WTC11 (cell line): ENCODE measurements around the gene SSR1. TPM values are rescaled to one million over a fixed set of nuclear protein-coding genes. Genes with fewer than 3 reads are reported as not detected.

Source experiments
- ATF3 ChIP-seq: sonication (generic); formaldehyde crosslinking; conservative IDR thresholded peaks from 2 replicates; pipeline ENCODE4 v1.8.1; 2022; ENCODE audit warnings: mild to moderate bottlenecking, missing genetic modification reagents
- ATF6 ChIP-seq: sonication (generic); formaldehyde crosslinking; IDR thresholded peaks from 2 replicates; pipeline ENCODE4 v1.8.1; 2023; ENCODE audit warnings: mild to moderate bottlenecking, missing genetic modification reagents
- E2F1 ChIP-seq: sonication (generic); formaldehyde crosslinking; IDR thresholded peaks from 2 replicates; pipeline ENCODE4 v1.8.0; 2022; ENCODE audit warnings: mild to moderate bottlenecking, missing genetic modification reagents
- ESRRA ChIP-seq: sonication (generic); formaldehyde crosslinking; IDR thresholded peaks from 2 replicates; pipeline ENCODE4 v1.8.1; 2022; ENCODE audit warnings: mild to moderate bottlenecking, missing genetic modification reagents, borderline replicate concordance
- FOXJ3 ChIP-seq: sonication (generic); formaldehyde crosslinking; IDR thresholded peaks from 2 replicates; pipeline ENCODE4 v1.9.0; 2021; ENCODE audit warnings: missing genetic modification reagents, mild to moderate bottlenecking, borderline replicate concordance
- JUN ChIP-seq: sonication (generic); formaldehyde crosslinking; IDR thresholded peaks from 2 replicates; pipeline ENCODE4 v1.8.0; 2023; ENCODE audit warnings: mild to moderate bottlenecking, missing genetic modification reagents
- NR1H2 ChIP-seq: sonication (generic); formaldehyde crosslinking; IDR thresholded peaks from 2 replicates; pipeline ENCODE4 v1.9.0; 2021; ENCODE audit warnings: mild to moderate bottlenecking, moderate library complexity, missing genetic modification reagents
- OVOL2 ChIP-seq: fragments of 250-450 bp; sonication (Bioruptor Pico); IDR thresholded peaks from 2 replicates; pipeline ENCODE4 v1.9.0; 2021; ENCODE audit warnings: mild to moderate bottlenecking, borderline replicate concordance
- PREB ChIP-seq: sonication (generic); formaldehyde crosslinking; IDR thresholded peaks from 2 replicates; pipeline ENCODE4 v1.8.1; 2022; ENCODE audit warnings: mild to moderate bottlenecking, missing genetic modification reagents, moderate library complexity, borderline replicate concordance
- TEAD4 ChIP-seq: sonication (generic); formaldehyde crosslinking; IDR thresholded peaks from 2 replicates; pipeline ENCODE4 v1.8.0; 2022; ENCODE audit warnings: mild to moderate bottlenecking, missing genetic modification reagents
- TP53 ChIP-seq: sonication (generic); formaldehyde crosslinking; IDR thresholded peaks from 2 replicates; pipeline ENCODE4 v1.8.1; 2023; ENCODE audit warnings: mild to moderate bottlenecking, missing genetic modification reagents
- USF1 ChIP-seq: sonication (generic); formaldehyde crosslinking; IDR thresholded peaks from 2 replicates; pipeline ENCODE4 v1.8.0; 2022; ENCODE audit warnings: mild to moderate bottlenecking, missing genetic modification reagents
- USF2 ChIP-seq: sonication (generic); formaldehyde crosslinking; IDR thresholded peaks from 2 replicates; pipeline ENCODE4 v1.8.1; 2023; ENCODE audit warnings: mild to moderate bottlenecking, missing genetic modification reagents, moderate library complexity
- ZBTB43 ChIP-seq: sonication (generic); formaldehyde crosslinking; IDR thresholded peaks from 2 replicates; pipeline ENCODE4 v1.8.1; 2023; ENCODE audit warnings: mild to moderate bottlenecking, missing genetic modification reagents
- ZNF121 ChIP-seq: sonication (generic); formaldehyde crosslinking; IDR thresholded peaks from 2 replicates; pipeline ENCODE4 v1.8.0; 2023; ENCODE audit warnings: missing genetic modification reagents
- ZNF138 ChIP-seq: sonication (generic); formaldehyde crosslinking; conservative IDR thresholded peaks from 2 replicates; pipeline ENCODE4 v1.8.1; 2022; ENCODE audit warnings: mild to moderate bottlenecking, moderate library complexity, missing genetic modification reagents
- ZNF232 ChIP-seq: sonication (generic); formaldehyde crosslinking; IDR thresholded peaks from 2 replicates; pipeline ENCODE4 v1.8.0; 2022; ENCODE audit warnings: mild to moderate bottlenecking, missing genetic modification reagents
- ZNF263 ChIP-seq: sonication (generic); formaldehyde crosslinking; IDR thresholded peaks from 2 replicates; pipeline ENCODE4 v1.8.1; 2022; ENCODE audit warnings: low read depth, mild to moderate bottlenecking, moderate library complexity, missing genetic modification reagents
- ZNF281 ChIP-seq: sonication (generic); formaldehyde crosslinking; IDR thresholded peaks from 2 replicates; pipeline ENCODE4 v1.8.0; 2023; ENCODE audit warnings: mild to moderate bottlenecking, missing genetic modification reagents
- ZNF396 ChIP-seq: fragments of 250-450 bp; sonication (Bioruptor Pico); IDR thresholded peaks from 2 replicates; pipeline ENCODE4 v1.8.0; 2021; ENCODE audit warnings: mild to moderate bottlenecking, moderate library complexity, borderline replicate concordance
- ZNF423 ChIP-seq: fragments of 250-450 bp; sonication (Bioruptor Pico); IDR thresholded peaks from 2 replicates; pipeline ENCODE4 v2.1.2; 2022; ENCODE audit warnings: mild to moderate bottlenecking, moderate library complexity
- ZNF425 ChIP-seq: fragments of 250-450 bp; sonication (Bioruptor Pico); conservative IDR thresholded peaks from 2 replicates; pipeline ENCODE4 v1.9.0; 2021; ENCODE audit warnings: mild to moderate bottlenecking
- ZNF512 ChIP-seq: sonication (generic); formaldehyde crosslinking; IDR thresholded peaks from 2 replicates; pipeline ENCODE4 v1.8.1; 2022; ENCODE audit warnings: missing genetic modification reagents, borderline replicate concordance
- ZNF671 ChIP-seq: fragments of 250-450 bp; sonication (Bioruptor Pico); IDR thresholded peaks from 2 replicates; pipeline ENCODE4 v1.8.0; 2021; ENCODE audit warnings: mild to moderate bottlenecking
- total RNA-seq: library from RNA; stranded (reverse); gene quantifications from 3 replicates; pipeline ENCODE4 v1.2.3, GENCODE V29; 2021

Gene SSR1
- total RNA-seq, 1 experiment from 2014 or later = 96.7 TPM

GRCh38 chr6:7312616-7313504 is at the start of gene SSR1 (continued):
- TF ChIP-seq ZBTB43 (no peak), ZNF281 (CRISPR knock-in tag) (no peak), ZNF425 (no peak), ZNF512 (no peak), ATF3 (no peak), TEAD4 (CRISPR knock-in tag) (no peak), USF2 (CRISPR knock-in tag) (peak; percentile 98), ESRRA (CRISPR knock-in tag) (no peak), OVOL2 (CRISPR knock-in tag) (no peak), ATF6 (no peak), ZNF671 (CRISPR knock-in tag) (no peak), TP53 (CRISPR knock-in tag) (no peak), FOXJ3 (CRISPR knock-in tag) (no peak), ZNF232 (CRISPR knock-in tag) (no peak), ZNF423 (CRISPR knock-in tag) (peak; percentile 55), ZNF396 (CRISPR knock-in tag) (no peak), JUN (CRISPR knock-in tag) (no peak), ZNF138 (CRISPR knock-in tag) (no peak), E2F1 (CRISPR knock-in tag) (peak; percentile 61; the same call in 1 of the 2 replicates), NR1H2 (no peak), USF1 (CRISPR knock-in tag) (peak; percentile 98), PREB (CRISPR knock-in tag) (no peak), ZNF121 (CRISPR knock-in tag) (no peak), ZNF263 (CRISPR knock-in tag) (no peak)
